Glutamatergic neuron (in vitro differentiated cells): ENCODE measurements around the gene SERPINA3. TPM values are rescaled to one million over a fixed set of nuclear protein-coding genes. Genes with fewer than 3 reads are reported as not detected.

Source experiments
- DNase-seq: peaks from one replicate; pipeline ENCODE4 v3.0.0; 2022
- H3K27ac Mint-ChIP-seq: one replicate; pipeline ENCODE4 v1.8.0; 2020; ENCODE audit warnings: mild to moderate bottlenecking, mixed read lengths, inconsistent platforms; ENCODE audit not compliant: unreplicated experiment
- H3K27me3 Mint-ChIP-seq: one replicate; pipeline ENCODE4 v1.8.0; 2020; ENCODE audit warnings: mild to moderate bottlenecking, moderate library complexity, mixed read lengths, inconsistent platforms; ENCODE audit not compliant: unreplicated experiment
- H3K36me3 Mint-ChIP-seq: one replicate; pipeline ENCODE4 v1.8.0; 2020; ENCODE audit warnings: mild to moderate bottlenecking, mixed read lengths, inconsistent platforms; ENCODE audit not compliant: unreplicated experiment
- H3K4me1 Mint-ChIP-seq: one replicate; pipeline ENCODE4 v1.8.0; 2020; ENCODE audit warnings: mild to moderate bottlenecking, low read depth, mixed read lengths, inconsistent platforms; ENCODE audit not compliant: unreplicated experiment
- H3K4me3 Mint-ChIP-seq: one replicate; pipeline ENCODE4 v1.8.0; 2020; ENCODE audit warnings: mild to moderate bottlenecking, mixed read lengths, inconsistent platforms; ENCODE audit not compliant: unreplicated experiment
- H3K9me3 Mint-ChIP-seq: one replicate; pipeline ENCODE4 v1.8.0; 2020; ENCODE audit warnings: mild to moderate bottlenecking, moderate library complexity, mixed read lengths, inconsistent platforms; ENCODE audit not compliant: unreplicated experiment
- total RNA-seq: library from RNA; stranded (reverse); fragmentation: NEBNext Ultra II Directional; extraction: Animal tissue kit (Norgen Biotek cat#: 25700); gene quantifications from one replicate; pipeline ENCODE4 v1.2.1, GENCODE V29; 2021; ENCODE audit not compliant: unreplicated experiment
- TF ChIP-seq, protein P1 (sequence below): fragments of 200-600 bp; sonication (generic); IDR thresholded peaks from one replicate; pipeline ENCODE4 v1.5.0; 2021; ENCODE audit not compliant: partially characterized antibody, unreplicated experiment

Gene SERPINA3
- total RNA-seq, 1 donor from 2014 or later: not detected

DNA sequence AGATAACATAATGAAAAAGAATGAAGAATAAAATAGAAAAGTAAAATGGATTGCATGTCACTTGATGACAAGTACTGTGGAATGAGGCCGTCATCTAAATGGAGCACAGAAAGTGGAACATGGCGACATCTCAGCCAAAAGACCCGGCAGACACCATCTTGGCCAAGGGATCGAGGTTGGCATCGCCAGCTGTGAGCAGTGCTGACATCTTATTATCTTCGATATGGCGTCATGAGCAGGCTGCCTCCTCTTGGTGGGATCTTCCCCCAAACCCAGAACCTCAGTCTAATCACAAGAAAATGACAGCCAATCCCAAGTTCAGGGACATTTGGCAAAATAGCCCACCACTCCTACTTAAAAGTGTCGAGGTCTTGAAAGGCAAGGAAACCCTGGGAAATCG is 15.8 kb upstream of the SERPINA3 start:
- H3K4me1 Mint-ChIP-seq: no peaks in the 10 kb centered on the region

DNA sequence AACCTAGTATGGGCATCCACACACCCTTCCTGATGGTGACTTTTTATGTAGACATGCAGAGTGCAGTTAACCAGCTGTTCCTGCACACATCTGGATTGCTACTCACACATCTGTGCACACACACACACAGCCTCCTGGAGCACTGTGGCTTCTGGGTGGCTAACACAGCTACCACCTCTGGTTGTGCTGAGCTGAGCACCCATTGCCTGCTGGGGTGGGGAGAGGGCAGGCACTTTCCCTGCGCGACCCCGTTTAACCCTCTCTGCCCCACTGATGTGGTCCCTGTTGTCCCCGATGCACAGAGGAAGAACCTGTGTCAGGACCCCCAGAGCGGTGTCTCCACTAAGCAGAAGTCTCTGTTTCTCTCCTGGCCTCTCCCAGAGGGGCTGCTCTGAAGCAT is 14.4 kb upstream of the SERPINA3 start:
- TF ChIP-seq, protein P1, sequence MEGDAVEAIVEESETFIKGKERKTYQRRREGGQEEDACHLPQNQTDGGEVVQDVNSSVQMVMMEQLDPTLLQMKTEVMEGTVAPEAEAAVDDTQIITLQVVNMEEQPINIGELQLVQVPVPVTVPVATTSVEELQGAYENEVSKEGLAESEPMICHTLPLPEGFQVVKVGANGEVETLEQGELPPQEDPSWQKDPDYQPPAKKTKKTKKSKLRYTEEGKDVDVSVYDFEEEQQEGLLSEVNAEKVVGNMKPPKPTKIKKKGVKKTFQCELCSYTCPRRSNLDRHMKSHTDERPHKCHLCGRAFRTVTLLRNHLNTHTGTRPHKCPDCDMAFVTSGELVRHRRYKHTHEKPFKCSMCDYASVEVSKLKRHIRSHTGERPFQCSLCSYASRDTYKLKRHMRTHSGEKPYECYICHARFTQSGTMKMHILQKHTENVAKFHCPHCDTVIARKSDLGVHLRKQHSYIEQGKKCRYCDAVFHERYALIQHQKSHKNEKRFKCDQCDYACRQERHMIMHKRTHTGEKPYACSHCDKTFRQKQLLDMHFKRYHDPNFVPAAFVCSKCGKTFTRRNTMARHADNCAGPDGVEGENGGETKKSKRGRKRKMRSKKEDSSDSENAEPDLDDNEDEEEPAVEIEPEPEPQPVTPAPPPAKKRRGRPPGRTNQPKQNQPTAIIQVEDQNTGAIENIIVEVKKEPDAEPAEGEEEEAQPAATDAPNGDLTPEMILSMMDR: no peak
- Mint-ChIP-seq H3K9me3 (peaks cover 2% of the 10 kb centered on the region), H3K36me3 (no peaks in the 10 kb centered on the region), H3K4me1 (no peaks in the 10 kb centered on the region), H3K4me3 (no peak overlapping the region), H3K27me3 (peaks cover 9% of the 10 kb centered on the region), H3K27ac (no peak overlapping the region)
- no peak for DNase-seq

More for the DNA sequence above, 15.8 kb upstream of the SERPINA3 start:
- DNase-seq: no peak
- Mint-ChIP-seq H3K27ac (no peak overlapping the region), H3K27me3 (peaks cover 9% of the 10 kb centered on the region), H3K4me3 (no peak overlapping the region), H3K9me3 (peaks cover 2% of the 10 kb centered on the region), H3K36me3 (peaks cover 5% of the 10 kb centered on the region)
- TF ChIP-seq, protein P1: no peak

DNA sequence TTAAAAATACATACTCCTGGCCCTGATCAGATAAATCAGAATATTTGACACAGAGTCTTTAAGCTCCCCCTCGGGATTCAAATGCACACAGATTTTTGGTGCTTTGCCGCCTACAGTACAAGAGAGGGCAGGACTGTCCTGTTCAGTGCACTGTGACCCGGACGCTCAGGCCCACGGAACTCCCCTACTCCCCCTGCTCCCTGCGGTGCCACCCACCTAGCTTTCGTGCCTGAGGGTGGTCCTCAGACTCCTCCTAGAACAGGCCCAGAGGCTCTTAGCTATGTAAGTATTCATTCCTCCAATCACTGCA is 13.7 kb upstream of the SERPINA3 start:
- Mint-ChIP-seq H3K36me3 (no peaks in the 10 kb centered on the region), H3K4me3 (no peak overlapping the region), H3K27me3 (peaks cover 9% of the 10 kb centered on the region), H3K4me1 (no peaks in the 10 kb centered on the region), H3K9me3 (peaks cover 2% of the 10 kb centered on the region), H3K27ac (no peak overlapping the region)
- TF ChIP-seq, protein P1: no peak
- no peak for DNase-seq

DNA sequence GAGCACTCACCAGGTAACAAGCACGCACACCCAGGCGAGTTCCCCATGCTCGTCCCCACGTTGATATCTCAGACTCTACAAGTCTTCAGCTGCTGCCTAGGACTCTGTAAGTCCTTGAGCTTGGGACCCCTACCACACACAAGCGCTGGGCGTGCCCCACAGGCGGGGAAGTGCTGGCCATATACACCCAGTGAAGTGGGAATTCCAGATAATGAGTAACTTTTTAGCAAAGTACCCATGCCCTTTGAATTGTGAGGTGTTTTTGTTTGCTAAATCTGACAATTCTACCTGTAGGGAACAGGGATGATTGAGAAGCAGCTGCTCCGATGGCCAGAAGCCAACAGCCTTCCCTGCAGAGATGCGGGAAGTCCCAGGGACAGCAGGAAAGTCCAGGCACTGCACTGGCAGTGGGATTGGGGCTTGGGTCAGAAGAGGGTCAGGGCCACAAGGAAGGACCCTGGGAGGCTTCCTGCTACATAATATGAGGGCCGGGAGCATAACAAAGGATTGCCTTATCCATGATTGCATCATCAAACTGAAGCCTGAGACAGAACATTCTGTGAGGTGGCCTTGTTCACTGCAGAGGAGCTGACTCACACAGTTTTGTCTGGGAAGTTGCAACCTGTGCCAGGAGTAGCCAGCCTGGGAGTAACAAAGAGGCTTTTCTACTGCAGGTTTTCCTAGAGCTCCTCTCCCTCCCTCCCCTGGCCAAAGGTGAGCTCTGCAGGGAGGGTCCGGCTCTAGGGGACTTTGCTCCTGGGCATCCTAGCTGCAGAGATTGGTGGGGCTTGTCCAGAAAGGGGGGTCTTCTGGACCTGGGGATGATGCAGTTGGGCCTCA is 13.2 kb upstream of the SERPINA3 start:
- DNase-seq: no peak
- Mint-ChIP-seq H3K36me3 (no peaks in the 10 kb centered on the region), H3K4me1 (no peaks in the 10 kb centered on the region), H3K27me3 (peaks cover 9% of the 10 kb centered on the region), H3K27ac (no peak overlapping the region), H3K9me3 (peaks cover 2% of the 10 kb centered on the region), H3K4me3 (no peak overlapping the region)
- TF ChIP-seq, protein P1: no peak

DNA sequence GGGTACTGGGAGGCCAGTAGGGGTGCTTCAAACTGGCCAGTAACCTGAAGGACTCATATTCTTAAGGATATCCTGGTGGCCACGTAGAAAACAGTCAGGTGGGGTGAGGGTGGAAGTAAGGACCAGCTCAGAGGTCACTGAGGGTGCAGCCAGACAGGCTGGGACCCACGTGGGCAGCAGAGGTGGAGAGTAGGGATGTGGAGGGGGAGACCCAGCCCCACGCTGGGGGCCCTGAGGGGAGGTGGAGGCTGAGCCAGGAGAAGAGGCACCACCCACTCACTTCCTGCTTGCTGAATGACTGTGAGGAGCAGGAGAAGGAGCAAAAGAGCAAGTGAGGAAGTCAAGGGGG is 12.6 kb upstream of the SERPINA3 start:
- Mint-ChIP-seq H3K4me3 (no peak overlapping the region), H3K4me1 (no peaks in the 10 kb centered on the region)
- no peak for DNase-seq

More for the DNA sequence above, 12.6 kb upstream of the SERPINA3 start:
- Mint-ChIP-seq H3K27ac (no peak overlapping the region), H3K36me3 (no peaks in the 10 kb centered on the region), H3K27me3 (peaks cover 9% of the 10 kb centered on the region), H3K9me3 (peaks cover 2% of the 10 kb centered on the region)
- TF ChIP-seq, protein P1: no peak
